Measurements from ENCODE around the gene PIK3R1.

PIK3R1 gene

DNA sequence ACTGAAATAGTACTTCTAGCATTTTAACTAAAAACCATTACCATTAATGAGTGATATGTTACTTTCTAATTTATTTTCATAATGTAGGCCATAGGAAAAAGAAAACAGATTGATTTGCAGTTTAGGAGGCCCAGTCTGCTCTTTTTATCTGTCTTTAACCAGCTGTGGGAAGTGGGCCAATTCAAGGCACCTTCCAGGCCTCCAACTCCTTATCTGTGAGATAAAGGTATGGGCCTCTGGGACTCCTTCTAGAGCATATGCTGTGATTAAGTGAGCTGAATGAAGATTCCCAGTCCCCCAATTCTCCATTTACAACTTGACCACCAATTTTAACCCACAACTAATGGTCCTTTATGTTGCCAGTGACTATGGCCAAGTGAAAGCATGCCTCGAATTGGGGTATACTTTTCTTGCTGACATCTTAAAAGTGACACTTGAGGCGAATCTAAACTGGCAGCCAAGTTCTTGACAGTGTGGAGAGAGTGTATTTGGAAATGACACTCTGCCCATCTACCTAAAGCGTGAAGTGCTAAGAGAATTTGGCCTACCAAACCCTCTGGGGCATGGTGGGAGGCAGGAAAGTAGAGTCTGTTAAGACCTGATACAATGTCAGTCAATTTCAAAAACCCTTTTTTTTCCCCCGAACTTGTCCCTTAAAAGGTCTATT, 88.3 kb downstream of the PIK3R1 start:
- DNase-seq: no peak

- DNase-seq: no peak
Measured at GRCh38 chr5:68304421-68305052, 89.0 kb downstream of the PIK3R1 start.

DNA sequence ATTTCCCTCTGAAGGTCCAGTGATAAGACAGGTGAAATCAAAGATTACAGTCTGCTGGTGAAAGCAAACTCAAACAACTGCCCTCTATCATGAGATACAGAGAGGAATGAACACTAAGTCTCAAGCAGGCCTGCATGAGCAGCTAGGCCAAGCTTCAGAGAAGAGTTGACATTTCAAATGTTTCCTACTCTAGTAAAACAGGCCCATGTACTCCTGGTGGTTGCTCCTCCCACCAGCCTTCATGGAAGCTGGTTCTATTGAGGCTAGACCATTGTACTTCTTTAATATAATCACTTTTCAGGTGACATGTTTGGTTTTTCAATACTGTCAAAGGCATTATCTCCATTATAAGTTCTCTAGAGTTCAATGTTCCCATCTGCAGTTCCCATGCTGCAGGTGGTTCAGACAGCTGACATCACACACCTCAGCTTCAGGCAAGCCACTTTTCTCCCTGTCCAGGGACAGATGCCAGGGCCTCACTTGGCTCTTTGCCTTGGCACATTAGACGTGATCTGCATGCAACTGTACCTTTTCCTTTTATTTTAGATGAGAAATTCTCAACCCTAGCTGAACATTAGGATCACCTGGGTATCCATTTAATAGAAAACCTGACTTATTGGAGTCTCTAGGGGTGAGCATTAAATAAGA, 89.8 kb downstream of the PIK3R1 start:
- no peak for DNase-seq

DNA sequence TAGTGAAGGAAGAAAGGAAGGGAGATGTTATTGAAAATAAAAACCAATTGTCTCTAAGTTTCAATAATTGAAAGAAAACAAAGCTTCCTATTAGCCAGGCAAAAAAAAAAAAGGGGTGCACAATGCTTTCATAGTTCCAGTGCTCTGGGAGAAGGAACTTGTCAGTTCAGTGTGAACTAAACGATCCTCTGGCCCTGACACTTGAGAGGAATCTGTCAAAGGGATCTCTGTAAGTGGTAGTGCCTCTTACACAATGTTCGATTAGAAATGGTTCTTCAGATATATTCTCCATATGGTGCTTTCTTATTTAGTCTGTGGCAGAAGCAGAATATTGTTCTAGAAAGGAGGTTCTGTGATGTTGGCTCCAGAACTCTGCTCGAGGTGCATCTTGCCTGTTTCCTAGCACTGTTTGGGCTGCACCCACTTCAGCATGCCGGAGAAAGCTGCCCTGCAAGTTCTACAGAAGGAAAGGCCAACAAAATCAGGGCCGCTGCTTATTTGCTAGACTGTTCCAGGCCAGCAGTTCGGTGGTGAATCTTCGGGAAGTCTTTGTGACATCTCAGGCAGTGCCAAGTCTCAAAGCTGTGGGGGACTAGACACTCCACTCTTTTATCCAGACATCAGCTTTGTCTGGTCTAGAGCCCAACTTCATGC, 90.9 kb downstream of the PIK3R1 start:
- DNase-seq: no peak

GRCh38 chr5:68313336-68313735, 97.8 kb downstream of the PIK3R1 start:
- no peak for DNase-seq

- DNase-seq: no peak
Measured at GRCh38 chr5:68314465-68314864, 98.9 kb downstream of the PIK3R1 start.

- no peak for DNase-seq
Measured at GRCh38 chr5:68315679-68316271, 100.2 kb downstream of the PIK3R1 start.

- DNase-seq: no peak
Measured at GRCh38 chr5:68316469-68316868, 100.9 kb downstream of the PIK3R1 start.

DNA sequence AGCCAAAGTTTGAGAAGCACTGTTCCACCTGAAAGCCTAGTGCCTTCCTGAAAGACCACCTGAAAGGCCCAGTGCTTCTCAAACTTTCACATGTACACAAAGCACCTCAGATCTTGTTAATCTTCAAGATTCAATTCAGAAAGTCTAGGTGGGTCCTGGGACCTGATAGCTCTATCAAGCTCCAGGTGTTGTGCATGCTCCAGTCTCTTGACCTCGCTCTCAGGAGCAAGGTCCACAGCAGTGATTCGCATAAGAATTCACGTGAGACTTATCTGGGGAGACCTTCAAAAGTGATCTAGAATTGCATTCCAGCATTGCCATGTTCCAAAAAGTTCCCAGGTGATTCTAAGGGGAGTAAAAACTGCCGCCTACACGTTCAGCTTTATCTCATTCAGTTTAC, 102.1 kb downstream of the PIK3R1 start:
- DNase-seq: no peak

DNA sequence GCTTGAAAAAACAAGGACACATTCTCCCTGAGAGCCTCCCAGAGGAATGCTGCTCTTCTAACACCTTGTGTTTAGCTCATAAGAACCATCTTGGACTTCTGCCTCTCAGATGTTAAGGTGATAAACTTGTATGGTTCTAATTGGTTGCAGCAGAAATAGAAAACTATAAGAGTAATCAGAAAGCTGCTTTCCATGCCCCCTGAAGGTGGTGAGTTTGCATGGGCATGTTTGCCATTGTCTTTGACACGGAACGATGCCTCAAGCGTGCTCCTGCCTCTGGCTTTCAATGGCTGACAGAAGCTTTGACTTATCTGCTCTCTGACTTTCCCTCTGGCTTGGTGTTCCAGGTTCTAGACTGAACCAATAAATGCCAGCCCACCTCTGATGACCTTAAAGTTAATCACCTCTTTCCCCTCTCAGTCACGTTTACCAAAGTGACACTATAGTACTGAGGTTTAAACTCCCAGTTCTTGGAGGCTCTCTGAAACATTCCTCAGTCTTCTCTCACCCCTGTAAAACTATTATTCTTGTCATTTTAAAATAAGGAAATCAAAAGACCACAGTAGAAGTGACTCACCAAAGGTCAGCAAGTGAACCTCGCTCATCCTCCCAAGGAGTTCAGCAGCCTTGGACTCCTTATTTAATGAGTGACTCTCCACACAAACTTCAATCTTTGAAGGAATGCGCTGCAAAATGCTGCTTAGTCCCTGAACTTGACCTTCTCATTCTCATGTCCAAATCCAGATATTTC, 103.6 kb downstream of the PIK3R1 start:
- DNase-seq: no peak

- DNase-seq: no peak
Measured at GRCh38 chr5:68319706-68320412, 104.3 kb downstream of the PIK3R1 start.

GRCh38 chr5:68320413-68320986, 104.9 kb downstream of the PIK3R1 start:
- no peak for DNase-seq

DNA sequence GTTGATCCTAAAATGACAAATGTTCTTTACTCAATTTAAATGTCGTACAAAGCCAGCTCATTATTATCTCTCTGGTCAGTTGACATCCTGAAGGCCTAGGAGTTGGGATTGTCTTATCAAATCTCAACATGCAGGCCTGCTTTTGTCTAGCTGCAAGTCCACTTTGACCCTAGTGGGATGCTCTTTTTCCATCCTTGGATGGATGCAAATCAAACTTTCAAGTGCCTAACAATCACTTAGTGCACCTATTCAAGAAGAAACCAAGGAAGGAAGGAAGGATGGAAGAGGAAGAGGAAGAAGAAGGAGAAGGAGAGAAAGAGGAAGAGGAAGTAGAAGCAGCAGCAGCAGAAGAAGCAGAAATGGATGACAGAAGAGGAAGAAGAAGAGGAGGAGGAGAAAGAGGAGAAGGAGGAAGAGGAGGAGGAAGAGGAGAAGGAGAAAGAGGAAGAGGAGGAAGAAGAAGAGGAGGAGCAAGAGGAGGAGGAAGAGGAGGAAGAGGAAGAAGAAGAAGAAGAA, 109.6 kb downstream of the PIK3R1 start:
- no peak for DNase-seq

DNA sequence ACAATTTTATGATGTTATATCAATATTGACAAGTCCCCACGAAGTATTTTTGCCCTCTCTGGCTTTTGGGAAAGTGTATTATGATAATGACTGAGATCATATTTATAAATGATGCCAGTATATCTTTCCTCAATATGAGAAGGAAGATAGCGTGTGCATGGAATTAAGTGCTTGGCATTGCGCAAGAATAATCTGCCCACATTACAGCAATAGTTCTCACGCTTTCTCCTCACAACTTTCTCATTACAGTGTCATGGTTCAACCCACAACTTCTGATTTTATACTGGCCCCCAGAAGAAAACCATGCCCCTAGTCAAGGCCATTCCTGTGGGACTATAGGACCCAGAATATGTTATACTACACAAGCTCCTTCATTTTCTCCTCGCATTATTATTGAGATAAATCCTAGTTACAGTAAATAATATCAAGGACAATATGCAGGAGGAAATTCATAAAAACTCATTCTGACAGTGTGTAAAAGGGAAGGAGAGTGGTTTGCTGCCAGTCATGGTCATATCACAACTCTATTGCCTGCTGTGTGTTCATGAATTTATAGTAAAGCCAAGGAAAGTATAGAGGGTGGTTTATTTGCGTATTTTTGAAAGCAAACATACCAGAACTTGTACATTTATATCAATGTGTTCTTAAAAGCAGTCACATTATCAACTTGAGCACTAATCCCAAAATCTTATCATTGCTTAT, 114.1 kb downstream of the PIK3R1 start:
- DNase-seq: no peak

GRCh38 chr5:68330574-68330973, 115.0 kb downstream of the PIK3R1 start:
- DNase-seq: no peak

DNA sequence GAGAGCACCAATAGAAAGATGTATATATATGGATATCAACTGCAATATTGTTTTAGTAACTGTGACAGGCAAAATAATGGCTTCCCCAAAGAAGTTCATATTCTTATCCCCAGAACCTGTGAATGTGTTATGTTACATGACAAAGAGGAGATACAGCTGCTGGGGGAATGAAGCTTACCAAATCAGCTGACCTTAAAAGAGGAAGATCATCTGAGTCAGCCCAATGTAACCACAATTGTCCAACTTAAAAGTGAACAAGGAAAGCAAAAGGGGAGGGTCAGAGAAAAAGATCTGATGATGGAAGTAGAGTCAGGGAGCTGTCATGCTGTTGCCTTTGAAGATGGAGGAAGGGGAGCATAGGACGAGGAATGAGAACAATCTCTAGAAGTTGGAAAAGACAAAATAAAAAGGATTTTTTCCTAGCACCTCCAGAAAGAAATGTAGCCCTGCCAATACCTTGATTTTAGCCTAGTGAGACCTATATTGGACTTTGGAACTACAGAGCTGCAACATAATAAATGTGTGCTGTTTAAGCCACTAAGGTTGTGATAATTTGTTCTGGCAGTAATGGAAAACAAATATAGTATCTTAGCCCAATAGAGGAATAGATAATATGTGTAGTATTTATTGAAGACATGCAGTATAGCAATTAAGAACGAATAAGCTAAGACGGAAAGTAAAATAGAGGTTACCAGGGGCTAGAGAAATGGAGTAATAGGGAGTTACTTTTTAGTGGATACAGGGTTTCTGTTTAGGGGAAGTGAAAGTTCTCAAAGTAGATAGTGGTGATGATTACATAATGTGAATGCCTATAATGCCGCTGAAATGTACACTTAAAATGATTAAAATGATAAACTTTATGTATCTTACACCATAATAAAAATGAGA, 115.9 kb downstream of the PIK3R1 start:
- peak; percentile 25 for DNase-seq

- no peak for DNase-seq
Measured at GRCh38 chr5:68332080-68332451, 116.5 kb downstream of the PIK3R1 start.

- no peak for DNase-seq
Measured at GRCh38 chr5:68332556-68332955, 117.0 kb downstream of the PIK3R1 start.

- DNase-seq: no peak
Measured at GRCh38 chr5:68333649-68334552, 118.3 kb downstream of the PIK3R1 start.
